Neural cell (in vitro differentiated cells): Measurements from ENCODE around the gene RNU6-9. TPM values are rescaled to one million over a fixed set of nuclear protein-coding genes. Genes with fewer than 3 reads are reported as not detected.

Source experiments
- H2AFZ ChIP-seq: fragments of 200-600, 300-800 bp; sonication (generic), shearing (Covaris generic); 2 replicates; pipeline ENCODE4 v1.6.0; 2014; ENCODE audit warnings: low read depth, mild to moderate bottlenecking, antibody characterized with exemption, low read length, moderate library complexity
- H3F3A ChIP-seq: fragments of 200-600 bp; shearing (Covaris generic); 2 replicates; pipeline ENCODE4 v1.6.1; 2016; ENCODE audit warnings: mild to moderate bottlenecking, moderate library complexity, mixed read lengths, antibody characterized with exemption, low read length; ENCODE audit not compliant: insufficient read depth, poor library complexity, severe bottlenecking
- H3K27ac ChIP-seq: fragments of 200-600, 300-800 bp; sonication (generic), shearing (Covaris generic); 2 replicates; pipeline ENCODE4 v1.5.1; 2014; ENCODE audit warnings: mild to moderate bottlenecking, low read length, moderate library complexity
- H3K27me3 ChIP-seq: fragments of 300-800, 200-600 bp; sonication (generic), shearing (Covaris generic); 2 replicates; pipeline ENCODE4 v1.6.0; 2014; ENCODE audit warnings: mild to moderate bottlenecking, low read depth, low read length, moderate library complexity; ENCODE audit not compliant: insufficient read depth
- H3K36me3 ChIP-seq: fragments of 300-800, 200-600 bp; sonication (generic), shearing (Covaris generic); 2 replicates; pipeline ENCODE4 v1.5.1; 2014; ENCODE audit warnings: mild to moderate bottlenecking, antibody characterized with exemption, low read length, moderate library complexity; ENCODE audit not compliant: insufficient read depth
- H3K4me2 ChIP-seq: fragments of 300-800, 200-600 bp; sonication (generic), shearing (Covaris generic); 2 replicates; pipeline ENCODE4 v1.6.0; 2014; ENCODE audit warnings: mild to moderate bottlenecking, low read length
- H3K4me3 ChIP-seq: fragments of 300-800, 200-600 bp; sonication (generic), shearing (Covaris generic); 2 replicates; pipeline ENCODE4 v1.5.1; 2014; ENCODE audit warnings: mild to moderate bottlenecking, low read length, moderate library complexity
- H3K79me2 ChIP-seq: fragments of 200-600 bp; shearing (Covaris generic); replicated peaks from 2 replicates; pipeline ENCODE4 v1.6.0; 2014; ENCODE audit warnings: mild to moderate bottlenecking, low read length, moderate library complexity; ENCODE audit not compliant: insufficient read depth
- H3K9ac ChIP-seq: fragments of 300-800, 200-600 bp; sonication (generic), shearing (Covaris generic); 2 replicates; pipeline ENCODE4 v1.6.1; 2016; ENCODE audit warnings: mild to moderate bottlenecking, low read length, mixed read lengths
- H3K9me2 ChIP-seq: fragments of 200-600 bp; shearing (Covaris generic); 2 replicates; pipeline ENCODE4 v1.6.1; 2016; ENCODE audit warnings: mild to moderate bottlenecking, low read length, mixed read lengths; ENCODE audit not compliant: insufficient read depth
- H3K9me3 ChIP-seq: fragments of 200-600, 300-800 bp; sonication (generic), shearing (Covaris generic); 2 replicates; pipeline ENCODE4 v1.6.1; 2016; ENCODE audit warnings: mild to moderate bottlenecking, mixed run types, low read length, moderate library complexity, mixed read lengths
- H4K20me1 ChIP-seq: fragments of 200-600 bp; shearing (Covaris generic); 2 replicates; pipeline ENCODE4 v1.6.1; 2016; ENCODE audit warnings: mild to moderate bottlenecking, mixed run types; ENCODE audit not compliant: insufficient read depth
- EP300 ChIP-seq: fragments of 450-650 bp; conservative IDR thresholded peaks from 2 replicates; pipeline ENCODE4 v1.6.1; 2014; ENCODE audit warnings: antibody characterized with exemption, mild to moderate bottlenecking, moderate library complexity; ENCODE audit not compliant: poor library complexity, severe bottlenecking
- EZH2 ChIP-seq: fragments of 200-600, 300-800 bp; shearing (Covaris generic), sonication (generic); IDR thresholded peaks from 2 replicates; pipeline ENCODE4 v1.6.1; 2014; ENCODE audit warnings: antibody characterized with exemption, low read length, borderline replicate concordance, mild to moderate bottlenecking; ENCODE audit not compliant: insufficient read depth, poor library complexity, severe bottlenecking
- MXI1 ChIP-seq: fragments of 450-650 bp; conservative IDR thresholded peaks from 2 replicates; pipeline ENCODE4 v1.6.1; 2014; ENCODE audit warnings: antibody characterized with exemption, mild to moderate bottlenecking; ENCODE audit not compliant: poor library complexity, severe bottlenecking
- POLR2AphosphoS5 ChIP-seq: IDR thresholded peaks from 2 replicates; pipeline ENCODE4 v1.6.1; 2012
- RAD21 ChIP-seq: fragments of 450-650 bp; conservative IDR thresholded peaks from 2 replicates; pipeline ENCODE4 v1.6.1; 2014; ENCODE audit warnings: antibody characterized with exemption, mild to moderate bottlenecking, moderate library complexity
- SMC3 ChIP-seq: fragments of 450-650 bp; conservative IDR thresholded peaks from 2 replicates; pipeline ENCODE4 v1.6.1; 2014; ENCODE audit warnings: antibody characterized with exemption, mild to moderate bottlenecking, moderate library complexity; ENCODE audit not compliant: poor library complexity
- TAF1 ChIP-seq: IDR thresholded peaks from 2 replicates; pipeline ENCODE4 v1.6.1; 2012; ENCODE audit warnings: low read depth
- polyA plus RNA-seq: library from polyadenylated mRNA; depleted of rRNA; stranded (reverse); fragments of >200 nt; gene quantifications from 2 replicates; pipeline ENCODE4 v1.2.3, GENCODE V29; 2014
- TF ChIP-seq, protein P1 (sequence below): IDR thresholded peaks from 2 replicates; pipeline ENCODE4 v1.6.1; 2012; ENCODE audit warnings: borderline replicate concordance
- TF ChIP-seq, protein P2 (sequence below): fragments of 450-650 bp; IDR thresholded peaks from 2 replicates; pipeline ENCODE4 v1.5.1; 2014; ENCODE audit warnings: antibody characterized with exemption, mild to moderate bottlenecking, moderate library complexity; ENCODE audit not compliant: poor library complexity, severe bottlenecking

RNU6-9 gene
- polyA plus RNA-seq, 1 donor from 2014 or later, result not detected

- Histone ChIP-seq H3K9me2 (no peaks in the 10 kb centered on the region), H3K36me3 (no peaks in the 10 kb centered on the region), H3K9me3 (no peaks in the 10 kb centered on the region), H3K9ac (no peak overlapping the region), H3K4me3 (no peak overlapping the region), H4K20me1 (no peaks in the 10 kb centered on the region), H3F3A (no peaks in the 10 kb centered on the region), H3K27me3 (peaks cover 25% of the 10 kb centered on the region), H2AFZ (no peak overlapping the region), H3K27ac (no peak overlapping the region), H3K4me2 (no peak overlapping the region), H3K79me2 (no peaks in the 10 kb centered on the region)
- TF ChIP-seq EZH2 (no peak), SMC3 (no peak), EP300 (no peak), MXI1 (no peak), POLR2AphosphoS5 (no peak), TAF1 (no peak), RAD21 (no peak)
- TF ChIP-seq, protein P1, sequence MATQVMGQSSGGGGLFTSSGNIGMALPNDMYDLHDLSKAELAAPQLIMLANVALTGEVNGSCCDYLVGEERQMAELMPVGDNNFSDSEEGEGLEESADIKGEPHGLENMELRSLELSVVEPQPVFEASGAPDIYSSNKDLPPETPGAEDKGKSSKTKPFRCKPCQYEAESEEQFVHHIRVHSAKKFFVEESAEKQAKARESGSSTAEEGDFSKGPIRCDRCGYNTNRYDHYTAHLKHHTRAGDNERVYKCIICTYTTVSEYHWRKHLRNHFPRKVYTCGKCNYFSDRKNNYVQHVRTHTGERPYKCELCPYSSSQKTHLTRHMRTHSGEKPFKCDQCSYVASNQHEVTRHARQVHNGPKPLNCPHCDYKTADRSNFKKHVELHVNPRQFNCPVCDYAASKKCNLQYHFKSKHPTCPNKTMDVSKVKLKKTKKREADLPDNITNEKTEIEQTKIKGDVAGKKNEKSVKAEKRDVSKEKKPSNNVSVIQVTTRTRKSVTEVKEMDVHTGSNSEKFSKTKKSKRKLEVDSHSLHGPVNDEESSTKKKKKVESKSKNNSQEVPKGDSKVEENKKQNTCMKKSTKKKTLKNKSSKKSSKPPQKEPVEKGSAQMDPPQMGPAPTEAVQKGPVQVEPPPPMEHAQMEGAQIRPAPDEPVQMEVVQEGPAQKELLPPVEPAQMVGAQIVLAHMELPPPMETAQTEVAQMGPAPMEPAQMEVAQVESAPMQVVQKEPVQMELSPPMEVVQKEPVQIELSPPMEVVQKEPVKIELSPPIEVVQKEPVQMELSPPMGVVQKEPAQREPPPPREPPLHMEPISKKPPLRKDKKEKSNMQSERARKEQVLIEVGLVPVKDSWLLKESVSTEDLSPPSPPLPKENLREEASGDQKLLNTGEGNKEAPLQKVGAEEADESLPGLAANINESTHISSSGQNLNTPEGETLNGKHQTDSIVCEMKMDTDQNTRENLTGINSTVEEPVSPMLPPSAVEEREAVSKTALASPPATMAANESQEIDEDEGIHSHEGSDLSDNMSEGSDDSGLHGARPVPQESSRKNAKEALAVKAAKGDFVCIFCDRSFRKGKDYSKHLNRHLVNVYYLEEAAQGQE, result no peak
- TF ChIP-seq, protein P2, sequence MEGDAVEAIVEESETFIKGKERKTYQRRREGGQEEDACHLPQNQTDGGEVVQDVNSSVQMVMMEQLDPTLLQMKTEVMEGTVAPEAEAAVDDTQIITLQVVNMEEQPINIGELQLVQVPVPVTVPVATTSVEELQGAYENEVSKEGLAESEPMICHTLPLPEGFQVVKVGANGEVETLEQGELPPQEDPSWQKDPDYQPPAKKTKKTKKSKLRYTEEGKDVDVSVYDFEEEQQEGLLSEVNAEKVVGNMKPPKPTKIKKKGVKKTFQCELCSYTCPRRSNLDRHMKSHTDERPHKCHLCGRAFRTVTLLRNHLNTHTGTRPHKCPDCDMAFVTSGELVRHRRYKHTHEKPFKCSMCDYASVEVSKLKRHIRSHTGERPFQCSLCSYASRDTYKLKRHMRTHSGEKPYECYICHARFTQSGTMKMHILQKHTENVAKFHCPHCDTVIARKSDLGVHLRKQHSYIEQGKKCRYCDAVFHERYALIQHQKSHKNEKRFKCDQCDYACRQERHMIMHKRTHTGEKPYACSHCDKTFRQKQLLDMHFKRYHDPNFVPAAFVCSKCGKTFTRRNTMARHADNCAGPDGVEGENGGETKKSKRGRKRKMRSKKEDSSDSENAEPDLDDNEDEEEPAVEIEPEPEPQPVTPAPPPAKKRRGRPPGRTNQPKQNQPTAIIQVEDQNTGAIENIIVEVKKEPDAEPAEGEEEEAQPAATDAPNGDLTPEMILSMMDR, result no peak
These were observed 37.6 kb upstream of the RNU6-9 start for GRCh38 chr19:855566-856120.

- Histone ChIP-seq H3K9ac (no peak overlapping the region), H3K36me3 (no peaks in the 10 kb centered on the region), H3K27me3 (peaks cover 36% of the 10 kb centered on the region), H4K20me1 (no peaks in the 10 kb centered on the region), H3K4me3 (no peak overlapping the region), H3K4me2 (no peak overlapping the region), H3K9me2 (no peaks in the 10 kb centered on the region), H3K27ac (no peak overlapping the region), H3K79me2 (no peaks in the 10 kb centered on the region), H2AFZ (no peak overlapping the region), H3F3A (no peaks in the 10 kb centered on the region), H3K9me3 (no peaks in the 10 kb centered on the region)
- TF ChIP-seq, protein P2, result no peak
- no peak for TF ChIP-seq MXI1
- no peak for TF ChIP-seq RAD21
- no peak for TF ChIP-seq EZH2
- TF ChIP-seq EP300, result no peak
- TF ChIP-seq, protein P1, result no peak
- no peak for TF ChIP-seq TAF1
These were observed 35.0 kb upstream of the RNU6-9 start for GRCh38 chr19:858284-858683.
